PC-3 (cell line): Measurements from ENCODE around the gene GPR107. TPM values are rescaled to one million over a fixed set of nuclear protein-coding genes. Genes with fewer than 3 reads are reported as not detected.

ENCODE experiments used
- ATAC-seq: fragments of 200-7000 bp; cut with Tn5 transposase; 2 replicates; pipeline ENCODE4 v1.9.1; 2020; ENCODE audit warnings: mild to moderate bottlenecking, moderate library complexity
- BruUV-seq: library from RNA; stranded (reverse); fragments of 400-500 nt; replicated peaks from 2 replicates; lab custom pipeline; 2021; lab: Mats Ljungman, UMichigan
- CTCF ChIA-PET: fragments of 300-600 bp; sonication (Branson Sonifier 250); formaldehyde crosslinking; loops from one replicate; lab custom pipeline; 2022; ENCODE audit warnings: antibody characterized with exemption; lab: Charles Lee
- POLR2A ChIA-PET: fragments of 300-600 bp; sonication (Branson Sonifier 250); formaldehyde crosslinking; loops from one replicate; lab custom pipeline; 2022; ENCODE audit warnings: antibody characterized with exemption; ENCODE audit not compliant: unreplicated experiment; lab: Charles Lee
- DNase-seq: peaks from one replicate; pipeline ENCODE4 v3.0.0-alpha.2; 2015
- H2AFZ ChIP-seq: fragments of 300-600 bp; sonication (generic); 2 replicates; pipeline ENCODE4 v1.6.0; 2016; ENCODE audit warnings: antibody characterized with exemption, low read length
- H3F3A ChIP-seq: fragments of 300-600 bp; sonication (generic); one replicate; pipeline ENCODE4 v1.6.0; 2017; ENCODE audit warnings: antibody characterized with exemption, low read length, control low read depth, mild to moderate bottlenecking; ENCODE audit not compliant: unreplicated experiment
- H3K27ac ChIP-seq: fragments of 300-600 bp; sonication (generic); 2 replicates; pipeline ENCODE4 v1.5.1; 2016; ENCODE audit warnings: mild to moderate bottlenecking, low read length
- H3K27me3 ChIP-seq: fragments of 300-600 bp; sonication (generic); 2 replicates; pipeline ENCODE4 v1.6.1; 2016; ENCODE audit warnings: low read length, mixed read lengths
- H3K36me3 ChIP-seq: fragments of 300-600 bp; sonication (generic); 2 replicates; pipeline ENCODE4 v1.6.1; 2016; ENCODE audit warnings: low read depth, mixed run types, low read length, mixed read lengths
- H3K4me1 ChIP-seq: fragments of 300-600 bp; sonication (generic); 2 replicates; pipeline ENCODE4 v1.5.1; 2016; ENCODE audit warnings: low read length; ENCODE audit not compliant: insufficient read depth
- H3K4me2 ChIP-seq: fragments of 300-600 bp; sonication (generic); 2 replicates; pipeline ENCODE4 v1.6.0; 2016; ENCODE audit warnings: low read length
- H3K4me3 ChIP-seq: fragments of 300-600 bp; sonication (generic); 2 replicates; pipeline ENCODE4 v1.5.1; 2016; ENCODE audit warnings: mild to moderate bottlenecking, low read length, mixed read lengths
- H3K79me2 ChIP-seq: fragments of 300-600 bp; sonication (generic); 2 replicates; pipeline ENCODE4 v1.6.1; 2017; ENCODE audit warnings: low read length, mixed read lengths
- H3K9ac ChIP-seq: fragments of 300-600 bp; sonication (generic); 2 replicates; pipeline ENCODE4 v1.6.0; 2016; ENCODE audit warnings: mild to moderate bottlenecking, low read length
- H3K9me2 ChIP-seq: fragments of 300-600 bp; sonication (generic); replicated peaks from 2 replicates; pipeline ENCODE4 v1.6.1; 2016; ENCODE audit warnings: mixed run types, low read length, mixed read lengths
- H3K9me3 ChIP-seq: fragments of 300-600 bp; sonication (generic); 2 replicates; pipeline ENCODE4 v1.6.1; 2016; ENCODE audit warnings: low read length, mixed read lengths
- H4K20me1 ChIP-seq: fragments of 300-600 bp; sonication (generic); 2 replicates; pipeline ENCODE4 v1.6.1; 2016; ENCODE audit warnings: low read length, mixed read lengths
- EZH2 ChIP-seq: fragments of 300-600 bp; sonication (generic); IDR thresholded peaks from one replicate; pipeline ENCODE4 v1.6.1; 2017; ENCODE audit warnings: antibody characterized with exemption, mild to moderate bottlenecking, low read length; ENCODE audit not compliant: unreplicated experiment
- EZH2phosphoT487 ChIP-seq: fragments of 300-600 bp; sonication (generic); IDR thresholded peaks from 2 replicates; pipeline ENCODE4 v1.6.1; 2018; ENCODE audit warnings: mild to moderate bottlenecking, antibody characterized with exemption, low read length, borderline replicate concordance
- intact Hi-C: fragments of 100-400 bp; cut with micrococcal nuclease; formaldehyde crosslinking; loops from 2 replicates; pipeline ENCODE4 v1.9.0; 2023
- total RNA-seq: library from RNA; depleted of rRNA; stranded (reverse); fragments of >200 nt; gene quantifications from 2 replicates; pipeline ENCODE4 v1.2.3, GENCODE V29; 2014
- TF ChIP-seq, protein P1 (sequence below): fragments of 300-600 bp; sonication (generic); conservative IDR thresholded peaks from 2 replicates; pipeline ENCODE4 v1.5.1; 2017; ENCODE audit warnings: antibody characterized with exemption, low read depth, mild to moderate bottlenecking, low read length

GPR107 gene
- total RNA-seq, 1 experiment from 2014 or later = 11.4 TPM

- intact Hi-C loops = no loop called here
- Histone ChIP-seq H4K20me1 (no peaks in the 10 kb centered on the region), H2AFZ (no peak overlapping the region), H3K79me2 (no peaks in the 10 kb centered on the region), H3K36me3 (no peaks in the 10 kb centered on the region), H3K9me3 (no peaks in the 10 kb centered on the region), H3K27ac (no peak overlapping the region), H3K4me2 (no peak overlapping the region), H3K4me3 (no peak overlapping the region), H3K27me3 (no peaks in the 10 kb centered on the region), H3F3A (no peaks in the 10 kb centered on the region), H3K9ac (no peak overlapping the region), H3K9me2 (no peaks in the 10 kb centered on the region), H3K4me1 (peaks cover 9% of the 10 kb centered on the region; the same call in 1 of the 2 replicates)
- CTCF ChIA-PET = no interaction called here
- ATAC-seq = no peak
- no TSS peak for BruUV-seq
- no peak for TF ChIP-seq EZH2phosphoT487
- TF ChIP-seq EZH2 = no peak
- TF ChIP-seq, protein P1, sequence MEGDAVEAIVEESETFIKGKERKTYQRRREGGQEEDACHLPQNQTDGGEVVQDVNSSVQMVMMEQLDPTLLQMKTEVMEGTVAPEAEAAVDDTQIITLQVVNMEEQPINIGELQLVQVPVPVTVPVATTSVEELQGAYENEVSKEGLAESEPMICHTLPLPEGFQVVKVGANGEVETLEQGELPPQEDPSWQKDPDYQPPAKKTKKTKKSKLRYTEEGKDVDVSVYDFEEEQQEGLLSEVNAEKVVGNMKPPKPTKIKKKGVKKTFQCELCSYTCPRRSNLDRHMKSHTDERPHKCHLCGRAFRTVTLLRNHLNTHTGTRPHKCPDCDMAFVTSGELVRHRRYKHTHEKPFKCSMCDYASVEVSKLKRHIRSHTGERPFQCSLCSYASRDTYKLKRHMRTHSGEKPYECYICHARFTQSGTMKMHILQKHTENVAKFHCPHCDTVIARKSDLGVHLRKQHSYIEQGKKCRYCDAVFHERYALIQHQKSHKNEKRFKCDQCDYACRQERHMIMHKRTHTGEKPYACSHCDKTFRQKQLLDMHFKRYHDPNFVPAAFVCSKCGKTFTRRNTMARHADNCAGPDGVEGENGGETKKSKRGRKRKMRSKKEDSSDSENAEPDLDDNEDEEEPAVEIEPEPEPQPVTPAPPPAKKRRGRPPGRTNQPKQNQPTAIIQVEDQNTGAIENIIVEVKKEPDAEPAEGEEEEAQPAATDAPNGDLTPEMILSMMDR = no peak
- DNase-seq = no peak
- POLR2A ChIA-PET = interaction anchor here (0.7 kb wide), 1 partner anchor 80 kb away, joined by 3 read pairs; no protein-coding TSS in a partner anchor
These were observed 65.3 kb downstream of the GPR107 start for GRCh38 chr9:130118841-130119518.

DNA sequence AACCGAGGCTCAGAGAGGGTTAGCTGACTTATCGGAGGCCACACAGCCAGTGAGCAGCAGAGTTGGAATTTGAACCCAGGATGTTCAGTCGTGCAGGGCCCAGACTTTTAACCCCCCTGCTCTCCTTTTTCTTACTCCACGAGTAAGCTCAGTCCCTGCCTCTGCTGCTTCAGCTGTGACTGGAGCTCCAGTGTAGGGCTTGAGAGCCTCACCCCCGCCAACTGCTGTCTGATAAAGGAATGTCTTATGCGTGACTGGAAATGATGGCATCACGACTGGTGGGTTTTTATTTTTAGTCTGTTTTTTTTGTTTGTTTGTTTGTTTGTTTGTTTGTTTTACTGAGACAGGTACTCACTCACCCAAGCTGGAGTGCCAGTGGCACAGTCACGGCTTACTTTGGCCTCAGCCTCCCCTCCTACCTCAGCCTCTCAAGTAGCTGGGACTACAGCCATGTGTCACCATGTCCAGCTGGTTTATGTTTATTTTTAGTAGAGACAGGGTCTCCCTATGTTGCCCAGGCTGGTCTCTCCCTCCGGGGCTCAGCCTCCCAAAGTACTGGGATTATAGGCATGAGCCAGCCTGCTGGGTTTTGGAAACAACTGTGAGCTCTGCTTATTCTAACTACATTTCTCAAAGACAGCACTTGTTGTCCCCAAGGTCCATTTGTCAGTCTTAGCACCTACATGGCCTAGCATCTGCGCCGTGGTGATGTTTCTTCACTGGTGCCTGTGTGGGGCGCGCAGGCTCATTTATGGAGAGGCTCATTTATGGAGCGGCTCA lies 66.0 kb downstream of the GPR107 start:
- no peaks in the 10 kb centered on the region for H3K9me2 ChIP-seq
- H3K9me3 ChIP-seq = no peaks in the 10 kb centered on the region
- H3K4me2 ChIP-seq = no peak overlapping the region
- intact Hi-C loops = no loop called here
- no peaks in the 10 kb centered on the region for H3K79me2 ChIP-seq
- H3K27me3 ChIP-seq = no peaks in the 10 kb centered on the region
- H4K20me1 ChIP-seq = no peaks in the 10 kb centered on the region
- ChIA-PET POLR2A (interaction anchor here (0.7 kb wide), 1 partner anchor 80 kb away, joined by 3 read pairs; no protein-coding TSS in a partner anchor), CTCF (no interaction called here)
- DNase-seq (no peak), ATAC-seq (no peak)
- H3K9ac ChIP-seq = no peak overlapping the region
- H3K27ac ChIP-seq = no peak overlapping the region
- H3K36me3 ChIP-seq = no peaks in the 10 kb centered on the region
- H2AFZ ChIP-seq = no peak overlapping the region
- TF ChIP-seq EZH2 (no peak), EZH2phosphoT487 (no peak)
- TF ChIP-seq, protein P1 = no peak
- no TSS peak for BruUV-seq
- H3K4me1 ChIP-seq = peaks cover 9% of the 10 kb centered on the region; the same call in 1 of the 2 replicates
- no peak overlapping the region for H3K4me3 ChIP-seq
- H3F3A ChIP-seq = no peaks in the 10 kb centered on the region

DNA sequence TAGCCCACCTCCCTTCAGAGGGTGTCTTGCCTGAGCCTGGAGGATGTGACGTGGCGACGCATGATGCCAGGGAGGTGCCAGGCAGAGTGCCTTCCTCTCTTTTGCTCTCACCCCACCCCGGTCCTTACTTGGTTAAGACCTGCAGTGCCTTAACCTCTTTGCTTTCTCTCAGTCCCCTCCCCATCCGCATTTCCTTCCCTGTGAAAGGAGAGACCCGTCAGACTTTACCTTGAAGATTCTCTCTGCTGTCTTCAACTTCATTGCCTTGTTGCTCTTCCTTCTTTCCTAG lies 66.5 kb downstream of the GPR107 start:
- Histone ChIP-seq H3K36me3 (no peaks in the 10 kb centered on the region), H3K27me3 (no peaks in the 10 kb centered on the region), H2AFZ (no peak overlapping the region), H3K79me2 (no peaks in the 10 kb centered on the region), H3K4me2 (no peak overlapping the region), H3K9me3 (no peaks in the 10 kb centered on the region), H3K9ac (no peak overlapping the region), H3K9me2 (no peaks in the 10 kb centered on the region), H3K4me1 (peaks cover 9% of the 10 kb centered on the region; the same call in 1 of the 2 replicates), H3K27ac (no peak overlapping the region), H3F3A (no peaks in the 10 kb centered on the region), H3K4me3 (no peak overlapping the region), H4K20me1 (no peaks in the 10 kb centered on the region)
- DNase-seq (no peak), ATAC-seq (no peak)
- BruUV-seq = no TSS peak
- ChIA-PET CTCF (no interaction called here), POLR2A (no interaction called here)
- intact Hi-C loops = no loop called here
- no peak for TF ChIP-seq EZH2
- no peak for TF ChIP-seq EZH2phosphoT487
- TF ChIP-seq, protein P1 = no peak
